Fibroblast of skin of back (primary cell): Measurements from ENCODE around the gene BTBD7. TPM values are rescaled to one million over a fixed set of nuclear protein-coding genes. Genes with fewer than 3 reads are reported as not detected.
"Not testable (repeated sequence)": the region's sequence is repeated elsewhere in the genome, so short reads cannot be mapped to it uniquely, and the experiment has no call there.

Experiments used
- DNase-seq: peaks from one replicate; pipeline ENCODE4 v3.0.0-alpha.2; 2013
- polyA plus RNA-seq, 2 experiments: library from polyadenylated mRNA; unstranded; fragments of 120-200 nt; gene quantifications; one replicate each; pipeline ENCODE4 v1.2.1, GENCODE V29; 2013; ENCODE audit not compliant: insufficient read length in 2 of 2

The BTBD7 gene
- 18.2 TPM for polyA plus RNA-seq (2013, experiment 1 of 2; ENCODE audit: insufficient read length)
- 21.4 TPM for polyA plus RNA-seq (2013, experiment 2 of 2; ENCODE audit: insufficient read length)

GRCh38 chr14:93332853-93333630, at the start of gene BTBD7:
BTBD7 (minus strand) TSS chr14:93333036; CDS start chr14:93296051, 36,985 bp downstream.
- DNase-seq = peak; percentile 96

- no peak for DNase-seq
Observed at GRCh38 chr14:93381644-93382043, 48.8 kb upstream of the BTBD7 start.

- DNase-seq = no peak
Observed at GRCh38 chr14:93379831-93380230, 47.0 kb upstream of the BTBD7 start.

- DNase-seq = no peak
Observed at GRCh38 chr14:93375673-93376156, 42.9 kb upstream of the BTBD7 start.

GRCh38 chr14:93369713-93370266, 37.0 kb upstream of the BTBD7 start:
- DNase-seq = no peak

- DNase-seq = no peak
Observed at GRCh38 chr14:93368996-93369712, 36.3 kb upstream of the BTBD7 start.

- not testable (repeated sequence) for DNase-seq
Observed at GRCh38 chr14:93354873-93355272, 22.0 kb upstream of the BTBD7 start.

GRCh38 chr14:93348292-93348691, 15.5 kb upstream of the BTBD7 start:
- no peak for DNase-seq

GRCh38 chr14:93347850-93348249, 15.0 kb upstream of the BTBD7 start:
- DNase-seq = no peak

GRCh38 chr14:93346926-93347721, 14.3 kb upstream of the BTBD7 start, which contains the start of gene COX8C:
COX8C (plus strand) TSS chr14:93347182; CDS start chr14:93347269, 87 bp downstream.
- DNase-seq = no peak

- DNase-seq = no peak
Observed at GRCh38 chr14:93343797-93344196, 11.0 kb upstream of the BTBD7 start.

- no peak for DNase-seq
Observed at GRCh38 chr14:93343266-93343665, 10.4 kb upstream of the BTBD7 start.

- no peak for DNase-seq
Observed at GRCh38 chr14:93337884-93338283, 5.0 kb upstream of the BTBD7 start.

- DNase-seq = no peak
Observed at GRCh38 chr14:93337143-93337753, 4.4 kb upstream of the BTBD7 start.

- no peak for DNase-seq
Observed at GRCh38 chr14:93333631-93334103, 831 bp upstream of the BTBD7 start.

- peak; percentile 63 for DNase-seq
Observed at GRCh38 chr14:93332397-93332852, 411 bp downstream of the BTBD7 start.

- DNase-seq = no peak
Observed at GRCh38 chr14:93331728-93332396, 974 bp downstream of the BTBD7 start.

- DNase-seq = no peak
Observed at GRCh38 chr14:93331002-93331727, 1.7 kb downstream of the BTBD7 start.

- DNase-seq = no peak
Observed at GRCh38 chr14:93330609-93331000, 2.2 kb downstream of the BTBD7 start.

- no peak for DNase-seq
Observed at GRCh38 chr14:93329965-93330608, 2.7 kb downstream of the BTBD7 start.
